H9 (cell line): Measurements from ENCODE around the gene AGAP5. TPM values are rescaled to one million over a fixed set of nuclear protein-coding genes. Genes with fewer than 3 reads are reported as not detected.

ENCODE experiments used
- DNase-seq: peaks from one replicate; pipeline ENCODE4 v3.0.0-alpha.2; 2017
- H2AFZ ChIP-seq: one replicate; pipeline ENCODE4 v1.6.1; 2013; ENCODE audit warnings: mild to moderate bottlenecking, low read length, control low read depth, moderate library complexity
- H2AK5ac ChIP-seq: 2 replicates; pipeline ENCODE4 v1.6.1; 2013; ENCODE audit warnings: low read length, control low read depth, mixed read lengths; ENCODE audit not compliant: insufficient read length
- H2BK120ac ChIP-seq: one replicate; pipeline ENCODE4 v1.6.1; 2013; ENCODE audit warnings: low read depth, mild to moderate bottlenecking, low read length, control low read depth, inconsistent platforms; ENCODE audit not compliant: poor library complexity, severe bottlenecking
- H2BK12ac ChIP-seq: 2 replicates; pipeline ENCODE4 v1.6.1; 2013; ENCODE audit warnings: low read length, control low read depth, mixed read lengths, low read depth; ENCODE audit not compliant: insufficient read length
- H2BK15ac ChIP-seq: 2 replicates; pipeline ENCODE4 v1.6.1; 2013; ENCODE audit warnings: low read depth, low read length, control low read depth
- H2BK20ac ChIP-seq: one replicate; pipeline ENCODE4 v1.6.1; 2013; ENCODE audit warnings: low read depth, mild to moderate bottlenecking, low read length, control low read depth, inconsistent platforms; ENCODE audit not compliant: poor library complexity, severe bottlenecking
- H2BK5ac ChIP-seq: 2 replicates; pipeline ENCODE4 v1.6.1; 2013; ENCODE audit warnings: low read length, control low read depth, mixed read lengths; ENCODE audit not compliant: insufficient read length
- H3K14ac ChIP-seq: 2 replicates; pipeline ENCODE4 v1.6.1; 2013; ENCODE audit warnings: low read length, control low read depth; ENCODE audit not compliant: insufficient read depth
- H3K18ac ChIP-seq: 2 replicates; pipeline ENCODE4 v1.6.1; 2013; ENCODE audit warnings: low read depth, mild to moderate bottlenecking, mixed read lengths, low read length, control low read depth; ENCODE audit not compliant: insufficient read length
- H3K23ac ChIP-seq: 2 replicates; pipeline ENCODE4 v1.6.1; 2013; ENCODE audit warnings: low read length, control low read depth, mixed read lengths, low read depth; ENCODE audit not compliant: insufficient read length
- H3K23me2 ChIP-seq: 2 replicates; pipeline ENCODE4 v1.6.1; 2013; ENCODE audit warnings: low read depth, mild to moderate bottlenecking, mixed read lengths, low read length, control low read depth; ENCODE audit not compliant: insufficient read length, poor library complexity, severe bottlenecking
- H3K27ac ChIP-seq: 2 replicates; pipeline ENCODE4 v1.5.1; 2013; ENCODE audit warnings: low read length, control low read depth, mixed read lengths, low read depth; ENCODE audit not compliant: insufficient read length
- H3K27me3 ChIP-seq: 2 replicates; pipeline ENCODE4 v1.6.1; 2013; ENCODE audit warnings: low read length, control low read depth, inconsistent platforms; ENCODE audit not compliant: insufficient read depth
- H3K4ac ChIP-seq: 2 replicates; pipeline ENCODE4 v1.6.1; 2013; ENCODE audit warnings: low read depth, mild to moderate bottlenecking, control low read depth, inconsistent platforms, low read length, moderate library complexity
- H3K4me1 ChIP-seq: 2 replicates; pipeline ENCODE4 v1.6.1; 2013; ENCODE audit warnings: low read length, control low read depth, inconsistent platforms; ENCODE audit not compliant: insufficient read depth
- H3K4me2 ChIP-seq: 2 replicates; pipeline ENCODE4 v1.6.1; 2013; ENCODE audit warnings: low read length, control low read depth, mixed read lengths; ENCODE audit not compliant: insufficient read length, insufficient read depth
- H3K56ac ChIP-seq: 2 replicates; pipeline ENCODE4 v1.6.1; 2013; ENCODE audit warnings: low read depth, mild to moderate bottlenecking, mixed read lengths, low read length, control low read depth; ENCODE audit not compliant: insufficient read length
- H3K79me1 ChIP-seq: 2 replicates; pipeline ENCODE4 v1.6.1; 2013; ENCODE audit warnings: low read depth, mild to moderate bottlenecking, moderate library complexity, low read length, control low read depth, inconsistent platforms; ENCODE audit not compliant: insufficient read depth, poor library complexity, severe bottlenecking
- H3K79me2 ChIP-seq: 2 replicates; pipeline ENCODE4 v1.6.1; 2013; ENCODE audit warnings: low read length, control low read depth, inconsistent platforms; ENCODE audit not compliant: insufficient read depth
- H3K9ac ChIP-seq: 2 replicates; pipeline ENCODE4 v1.6.1; 2013; ENCODE audit warnings: low read length, control low read depth, mixed read lengths; ENCODE audit not compliant: insufficient read length; ENCODE audit errors: extremely low read depth
- H3K9me3 ChIP-seq: one replicate; pipeline ENCODE4 v1.6.1; 2013; ENCODE audit warnings: low read depth, low read length, inconsistent platforms; ENCODE audit not compliant: control insufficient read depth
- H3T11ph ChIP-seq: one replicate; pipeline ENCODE4 v1.6.1; 2013; ENCODE audit warnings: mild to moderate bottlenecking, low read length, control low read depth, inconsistent platforms
- H4K20me1 ChIP-seq: one replicate; pipeline ENCODE4 v1.6.1; 2013; ENCODE audit not compliant: control insufficient read depth, insufficient read length, insufficient read depth
- H4K5ac ChIP-seq: 2 replicates; pipeline ENCODE4 v1.6.1; 2013; ENCODE audit warnings: low read depth, mild to moderate bottlenecking, mixed read lengths, low read length, control low read depth; ENCODE audit not compliant: insufficient read length
- H4K8ac ChIP-seq: replicated peaks from 2 replicates; pipeline ENCODE4 v1.6.1; 2013; ENCODE audit warnings: low read length, control low read depth, mixed read lengths, low read depth; ENCODE audit not compliant: insufficient read length
- H4K91ac ChIP-seq: 2 replicates; pipeline ENCODE4 v1.6.1; 2013; ENCODE audit warnings: low read depth, mild to moderate bottlenecking, moderate library complexity, mixed read lengths, low read length, control low read depth; ENCODE audit not compliant: insufficient read length
- H3K27ac Mint-ChIP-seq, 3 experiments: 2 replicates in 2 of 3; 3 replicates in 1 of 3; pipeline ENCODE4 v1.8.0; 2020 to 2021; ENCODE audit warnings: mixed read lengths in 3 of 3, mild to moderate bottlenecking in 1 of 3, moderate library complexity in 1 of 3
- H3K27me3 Mint-ChIP-seq: 2 replicates; pipeline ENCODE4 v1.8.0; 2021; ENCODE audit warnings: low read depth, mild to moderate bottlenecking, moderate library complexity, mixed read lengths
- H3K36me3 Mint-ChIP-seq, 3 experiments: 2 replicates in 2 of 3; 3 replicates in 1 of 3; pipeline ENCODE4 v1.8.0; 2020 to 2021; ENCODE audit warnings: low read depth in 3 of 3, mixed read lengths in 3 of 3; ENCODE audit not compliant: insufficient read depth in 1 of 3
- H3K4me1 Mint-ChIP-seq, 2 experiments: 2 replicates each; pipeline ENCODE4 v1.8.0; 2020; ENCODE audit warnings: mixed read lengths in 2 of 2
- H3K4me3 Mint-ChIP-seq, 2 experiments: 2 replicates in 1 of 2; 3 replicates in 1 of 2; pipeline ENCODE4 v1.8.0; 2020 to 2021; ENCODE audit warnings: mild to moderate bottlenecking in 2 of 2, mixed read lengths in 2 of 2, moderate library complexity in 1 of 2
- H3K9me3 Mint-ChIP-seq, 2 experiments: 2 replicates in 1 of 2; 3 replicates in 1 of 2; pipeline ENCODE4 v1.8.0; 2020; ENCODE audit warnings: mild to moderate bottlenecking in 2 of 2, mixed read lengths in 2 of 2, moderate library complexity in 1 of 2
- CTCF ChIP-seq: fragments of 200-600 bp; sonication (generic); conservative IDR thresholded peaks from 3 replicates; pipeline ENCODE4 v1.8.0; 2021; ENCODE audit warnings: antibody characterized with exemption, mild to moderate bottlenecking
- WGBS: extraction: QIAGEN DNeasy Blood & Tissue Kit; methylation state at CpG from one replicate; pipeline ENCODE4 v1.1.7; 2013; ENCODE audit warnings: missing lambda C conversion rate, low lambda C conversion rate, mixed read lengths; ENCODE audit not compliant: insufficient read length; ENCODE audit errors: extremely low coverage; 5-methylcytosine and 5-hydroxymethylcytosine counted together
- total RNA-seq: library from RNA; stranded (reverse); gene quantifications from 2 replicates; pipeline ENCODE4 v1.2.1, GENCODE V29; 2021

AGAP5 gene
- total RNA-seq, 1 experiment from 2014 or later: 5.2 TPM

GRCh38 chr10:73635781-73636180, 62.1 kb downstream of the AGAP5 start:
- Histone ChIP-seq H2BK5ac (no peak overlapping the region), H3K79me1 (no peaks in the 10 kb centered on the region), H3K4ac (no peak overlapping the region), H3T11ph (no peak overlapping the region), H2BK15ac (no peak overlapping the region), H2BK12ac (no peak overlapping the region), H4K8ac (no peak overlapping the region), H4K91ac (no peak overlapping the region), H2BK20ac (no peak overlapping the region), H2AFZ (no peak overlapping the region), H4K20me1 (no peaks in the 10 kb centered on the region), H3K79me2 (no peaks in the 10 kb centered on the region), H2BK120ac (no peak overlapping the region), H3K23me2 (no peaks in the 10 kb centered on the region), H2AK5ac (no peak overlapping the region), H3K9ac (no peak overlapping the region), H3K23ac (no peak overlapping the region), H3K4me2 (no peak overlapping the region), H3K18ac (no peak overlapping the region), H3K27ac (no peak overlapping the region), H3K56ac (no peak overlapping the region), H3K9me3 (no peaks in the 10 kb centered on the region), H4K5ac (no peak overlapping the region), H3K4me1 (no peaks in the 10 kb centered on the region), H3K27me3 (no peaks in the 10 kb centered on the region; the same call in 1 of the 2 replicates), H3K14ac (no peak overlapping the region)
- Mint-ChIP-seq H3K4me3 (no peak overlapping the region), H3K36me3 (no peaks in the 10 kb centered on the region), H3K4me1 (peaks cover 4 to 10% of the 10 kb centered on the region in 2 experiments; a peak in 3 of 4 replicates), H3K27me3 (no peaks in the 10 kb centered on the region; the same call in 1 of the 2 replicates), H3K27ac (no peak overlapping the region), H3K9me3 (no peaks in the 10 kb centered on the region)
- DNase-seq: no peak
- TF ChIP-seq CTCF: no peak
- WGBS: no CpG with 5 or more reads among the region's 1 CpG
